Measurements from ENCODE around the gene COX6A2. TPM values are rescaled to one million over a fixed set of nuclear protein-coding genes. Genes with fewer than 3 reads are reported as not detected.

The COX6A2 gene
- polyA plus RNA-seq, 2 donors: 0.24 to 0.53 TPM

DNA sequence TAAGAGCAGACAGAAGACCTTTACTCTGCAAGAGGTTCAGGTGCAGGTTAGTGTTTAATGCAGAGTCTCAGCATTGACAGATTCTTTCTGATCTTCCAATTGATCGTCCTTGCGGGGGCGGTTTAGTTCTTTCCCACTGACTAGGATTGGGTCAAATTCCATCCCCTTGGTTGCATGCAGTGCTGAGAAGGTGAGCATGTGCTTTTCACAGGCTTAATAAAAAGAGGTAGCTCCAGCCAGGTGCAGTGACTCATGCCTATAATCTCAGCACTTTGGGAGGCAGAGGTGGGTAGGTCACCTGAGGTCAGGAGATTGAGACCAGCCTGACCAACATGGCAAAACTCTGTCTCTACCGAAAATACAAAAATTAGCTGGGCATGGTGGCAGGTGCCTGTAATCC, 42.5 kb downstream of the COX6A2 start:
- Histone ChIP-seq H3K27ac (ENCODE audit: low read depth in 2 of 2, low read length in 1 of 2) (no peak overlapping the region), H3K9me3 (ENCODE audit: control insufficient read depth in 2 of 2, insufficient read depth in 1 of 2, low read depth in 1 of 2, low read length in 1 of 2) (no peaks in the 10 kb centered on the region), H3K27me3 (ENCODE audit: control insufficient read depth in 1 of 2, insufficient read depth in 2 of 2, low read length in 2 of 2) (no peaks in the 10 kb centered on the region), H3K4me1 (ENCODE audit: control insufficient read depth in 2 of 2, insufficient read depth in 2 of 2, low read length in 1 of 2) (peaks cover 2 to 8% of the 10 kb centered on the region in 2 donors), H3K4me3 (ENCODE audit: low read depth in 1 of 2, low read length in 2 of 2) (no peak overlapping the region), H3K36me3 (ENCODE audit: control insufficient read depth in 2 of 2, insufficient read depth in 2 of 2, low read length in 1 of 2) (no peaks in the 10 kb centered on the region)
- WGBS, 2 donors: 43 to 63% methylated on average over 4 of the region's 4 CpGs

GRCh38 chr16:31382485-31383161, 45.5 kb downstream of the COX6A2 start:
- WGBS, 2 donors: 24 to 27% methylated on average over 14 of the region's 14 CpGs

GRCh38 chr16:31380201-31380600, 48.0 kb downstream of the COX6A2 start:
- no peaks in the 10 kb centered on the region for H3K36me3 ChIP-seq (ENCODE audit: control insufficient read depth in 2 of 2, insufficient read depth in 2 of 2, low read length in 1 of 2)
- H3K27me3 ChIP-seq (ENCODE audit: control insufficient read depth in 1 of 2, insufficient read depth in 2 of 2, low read length in 2 of 2): no peaks in the 10 kb centered on the region
- no peak overlapping the region for H3K4me3 ChIP-seq (ENCODE audit: low read depth in 1 of 2, low read length in 2 of 2)
- no peak overlapping the region for H3K27ac ChIP-seq (ENCODE audit: low read depth in 2 of 2, low read length in 1 of 2)
- H3K9me3 ChIP-seq (ENCODE audit: control insufficient read depth in 2 of 2, insufficient read depth in 1 of 2, low read depth in 1 of 2, low read length in 1 of 2): peaks cover 0 to under 1% of the 10 kb centered on the region in 2 donors
- WGBS, 2 donors: 48 to 53% methylated on average over 12 of the region's 12 CpGs
- H3K4me1 ChIP-seq (ENCODE audit: control insufficient read depth in 2 of 2, insufficient read depth in 2 of 2, low read length in 1 of 2): peaks cover 0 to 6% of the 10 kb centered on the region in 2 donors

More at GRCh38 chr16:31382485-31383161, 45.5 kb downstream of the COX6A2 start:
- no peak overlapping the region for H3K27ac ChIP-seq (ENCODE audit: low read depth in 2 of 2, low read length in 1 of 2)
- no peaks in the 10 kb centered on the region for H3K36me3 ChIP-seq (ENCODE audit: control insufficient read depth in 2 of 2, insufficient read depth in 2 of 2, low read length in 1 of 2)
- no peaks in the 10 kb centered on the region for H3K27me3 ChIP-seq (ENCODE audit: control insufficient read depth in 1 of 2, insufficient read depth in 2 of 2, low read length in 2 of 2)
- H3K9me3 ChIP-seq (ENCODE audit: control insufficient read depth in 2 of 2, insufficient read depth in 1 of 2, low read depth in 1 of 2, low read length in 1 of 2): no peaks in the 10 kb centered on the region
- no peak overlapping the region for H3K4me3 ChIP-seq (ENCODE audit: low read depth in 1 of 2, low read length in 2 of 2)
- H3K4me1 ChIP-seq (ENCODE audit: control insufficient read depth in 2 of 2, insufficient read depth in 2 of 2, low read length in 1 of 2): peaks cover 2 to 10% of the 10 kb centered on the region in 2 donors

Other genes starting within 250 kb of the COX6A2 start
- 100 to 1,000 TPM; 134 to 170 TPM for gene FUS, start 248.2 kb downstream of the COX6A2 start, polyA plus RNA-seq
- gene PYCARD, start 225.6 kb downstream of the COX6A2 start, polyA plus RNA-seq: 10 to 100 TPM; 51.7 to 79.2 TPM
- under 1 TPM; 0.02 to 0.04 TPM for gene TRIM72, start 214.2 kb downstream of the COX6A2 start, polyA plus RNA-seq
- gene PYDC1, start 211.2 kb downstream of the COX6A2 start, polyA plus RNA-seq: not detected
- under 1 TPM; 0.44 to 0.57 TPM for gene ITGAM, start 168.4 kb downstream of the COX6A2 start, polyA plus RNA-seq
- gene ITGAX, start 73.2 kb downstream of the COX6A2 start, polyA plus RNA-seq: 1 to 10 TPM; 1.1 to 1.5 TPM
- under 1 TPM in 1 of 2 donors, not detected in 1; 0.02 TPM for gene ITGAD, start 35.0 kb downstream of the COX6A2 start, polyA plus RNA-seq
- gene ZNF843, start 14.4 kb upstream of the COX6A2 start, polyA plus RNA-seq: under 1 TPM; 0.12 to 0.18 TPM
- gene ARMC5, start 31.1 kb upstream of the COX6A2 start, polyA plus RNA-seq: 10 to 100 TPM; 10.3 to 15.1 TPM
- gene TGFB1I1, start 43.8 kb upstream of the COX6A2 start, polyA plus RNA-seq: 10 to 100 TPM; 13.5 to 28.2 TPM
- gene SLC5A2, start 54.8 kb upstream of the COX6A2 start, polyA plus RNA-seq: 1 to 10 TPM in 1 of 2 donors, under 1 TPM in 1; 0.73 to 1.3 TPM
- 10 to 100 TPM; 31.6 to 52.1 TPM for gene RUSF1, start 80.0 kb upstream of the COX6A2 start, polyA plus RNA-seq
- not detected for gene AHSP, start 99.5 kb upstream of the COX6A2 start, polyA plus RNA-seq